NOMO-1 (cell line): Measurements from ENCODE around the gene COASY.
"Not testable (repeated sequence)": the region's sequence is repeated elsewhere in the genome, so short reads cannot be mapped to it uniquely, and the experiment has no call there.

Source experiments
- DNase-seq, 2 experiments: peaks; one replicate each; lab custom pipeline; 2025; ENCODE audit not compliant: unreplicated experiment in 2 of 2; lab: John Stamatoyannopoulos, UW

The COASY gene

DNA sequence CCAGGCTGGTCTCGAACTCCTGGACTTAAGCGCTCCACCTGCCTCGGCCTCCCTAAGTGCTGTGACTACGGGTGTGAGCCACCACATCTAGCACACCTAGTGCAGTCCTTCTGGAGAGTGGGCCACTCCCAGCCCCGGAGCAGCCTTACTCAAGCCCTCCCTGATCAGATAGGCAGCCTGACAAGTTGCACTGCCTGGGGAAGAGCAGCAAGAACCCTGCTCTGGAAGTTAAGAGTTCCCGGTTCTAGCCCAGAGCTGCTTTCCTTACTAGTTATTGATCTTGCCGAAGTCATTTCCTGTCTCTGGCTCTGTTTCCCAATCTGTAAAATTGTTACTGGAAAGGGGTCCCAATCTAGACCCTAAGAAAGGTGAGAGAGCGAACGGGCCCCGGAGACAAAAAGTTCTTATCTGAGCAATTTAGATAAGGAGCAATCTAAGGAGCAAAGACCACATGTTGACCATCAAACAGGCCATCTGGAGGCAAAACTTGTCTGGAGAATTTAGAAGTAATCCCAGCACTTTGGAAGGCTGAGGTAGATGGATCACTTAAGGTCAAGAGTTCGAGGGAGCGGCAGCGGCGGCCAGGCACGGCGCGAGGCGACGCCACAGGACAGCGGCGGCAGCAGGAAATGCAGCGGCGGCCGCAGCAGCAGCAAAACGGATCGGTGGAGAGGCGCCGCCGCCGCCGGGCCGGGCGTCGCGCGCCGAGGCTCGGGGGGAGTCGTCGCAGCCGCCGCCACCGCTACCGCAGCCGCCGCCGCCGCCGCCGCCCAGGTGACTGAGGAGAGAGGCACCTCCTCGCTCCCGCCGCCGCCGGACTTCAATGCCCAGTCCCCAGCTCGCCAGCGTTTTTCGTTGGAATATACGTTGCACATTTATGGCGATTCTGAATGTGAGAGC is 30.2 kb upstream of the COASY start:
- peak; percentile 59 to 70 for DNase-seq

DNA sequence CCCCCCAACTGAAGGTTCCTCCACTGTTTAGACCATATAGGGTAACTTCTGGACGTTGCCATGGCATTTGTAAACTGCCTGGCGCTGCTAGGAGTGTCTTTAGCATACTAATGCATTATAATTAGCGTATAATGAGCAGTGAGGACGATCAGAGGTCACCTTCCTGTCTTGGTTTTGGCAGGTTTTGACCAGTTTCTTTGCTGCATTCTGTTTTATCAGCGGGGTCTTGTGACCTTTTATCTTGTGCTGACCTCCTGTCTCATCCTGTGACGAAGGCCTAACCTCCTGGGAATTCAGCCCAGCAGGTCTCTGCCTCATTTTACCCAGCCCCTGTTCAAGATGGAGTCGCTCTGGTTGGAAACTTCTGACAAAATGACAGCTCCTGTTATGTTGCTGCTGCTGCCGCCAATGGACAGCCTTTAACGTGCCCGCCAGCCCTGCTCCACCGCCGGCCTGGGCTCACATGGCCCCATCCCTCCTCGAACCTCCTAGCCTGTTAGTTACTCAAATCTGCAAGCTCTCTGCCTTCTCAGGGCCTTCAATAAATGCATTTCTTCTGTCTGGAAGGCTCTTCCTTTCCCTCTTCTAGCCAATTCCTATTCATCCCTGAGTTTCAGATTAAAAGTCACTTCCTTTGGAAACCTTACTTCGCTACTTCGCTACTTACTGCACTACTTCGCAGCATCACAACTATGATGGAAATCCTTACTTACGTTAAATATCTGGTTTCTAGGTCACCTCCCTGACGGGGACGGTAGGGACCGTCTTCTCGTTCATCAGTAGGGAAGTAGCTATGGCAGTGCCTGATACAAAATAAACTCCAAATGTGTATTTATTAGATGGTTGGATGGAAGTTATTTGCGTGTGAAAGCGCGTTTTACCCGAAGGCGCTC is 26.5 kb upstream of the COASY start:
- peak in 1 of 2 experiments; percentile 87 for DNase-seq

DNA sequence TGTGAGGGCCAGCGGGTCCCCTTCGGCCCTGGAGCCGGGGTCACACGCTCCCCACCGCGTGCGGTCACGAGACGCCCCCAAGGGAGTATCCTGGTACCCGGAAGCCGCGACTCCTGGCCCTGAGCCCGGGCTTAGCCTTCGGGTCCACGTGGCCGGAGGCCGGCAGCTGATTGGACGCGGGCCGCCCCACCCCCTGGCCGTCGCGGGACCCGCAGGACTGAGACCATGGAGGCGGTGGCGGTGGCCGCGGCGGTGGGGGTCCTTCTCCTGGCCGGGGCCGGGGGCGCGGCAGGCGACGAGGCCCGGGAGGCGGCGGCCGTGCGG is 25.9 kb upstream of the COASY start, which contains the start of gene NAGLU:
Gene NAGLU (plus strand): TSS at position 194 of the 324 bp plus-strand sequence. CDS start 32 bp downstream, at position 226.
- DNase-seq: peak; percentile 86 to 87

DNA sequence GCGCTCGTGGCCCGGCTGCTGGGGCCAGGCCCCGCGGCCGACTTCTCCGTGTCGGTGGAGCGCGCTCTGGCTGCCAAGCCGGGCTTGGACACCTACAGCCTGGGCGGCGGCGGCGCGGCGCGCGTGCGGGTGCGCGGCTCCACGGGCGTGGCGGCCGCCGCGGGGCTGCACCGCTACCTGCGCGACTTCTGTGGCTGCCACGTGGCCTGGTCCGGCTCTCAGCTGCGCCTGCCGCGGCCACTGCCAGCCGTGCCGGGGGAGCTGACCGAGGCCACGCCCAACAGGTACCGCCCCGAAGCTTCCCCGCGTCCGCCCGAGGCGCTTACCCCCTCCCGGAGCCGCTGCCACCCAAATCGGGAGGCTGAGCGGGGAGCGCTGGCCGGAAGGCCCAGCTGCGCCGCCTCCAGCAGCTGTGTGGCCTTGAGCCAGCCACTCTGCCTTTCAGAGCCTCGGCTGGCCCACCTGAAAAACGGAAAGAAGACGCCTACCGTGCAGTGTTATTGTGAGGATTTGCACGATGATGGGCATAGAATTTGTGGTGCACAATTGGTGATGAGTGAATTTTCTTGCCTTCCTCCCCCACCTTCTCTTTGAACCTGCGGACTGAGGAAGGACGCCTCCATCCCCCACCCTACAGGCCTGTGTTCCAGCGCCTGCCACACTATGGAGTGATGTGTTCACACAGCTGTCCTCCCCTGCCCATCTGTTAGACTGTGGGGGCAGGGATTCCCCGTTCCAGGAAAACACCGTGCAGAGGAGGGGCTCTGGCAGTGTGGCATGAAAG is 25.4 kb upstream of the COASY start:
- DNase-seq: peak; percentile 58 to 72

DNA sequence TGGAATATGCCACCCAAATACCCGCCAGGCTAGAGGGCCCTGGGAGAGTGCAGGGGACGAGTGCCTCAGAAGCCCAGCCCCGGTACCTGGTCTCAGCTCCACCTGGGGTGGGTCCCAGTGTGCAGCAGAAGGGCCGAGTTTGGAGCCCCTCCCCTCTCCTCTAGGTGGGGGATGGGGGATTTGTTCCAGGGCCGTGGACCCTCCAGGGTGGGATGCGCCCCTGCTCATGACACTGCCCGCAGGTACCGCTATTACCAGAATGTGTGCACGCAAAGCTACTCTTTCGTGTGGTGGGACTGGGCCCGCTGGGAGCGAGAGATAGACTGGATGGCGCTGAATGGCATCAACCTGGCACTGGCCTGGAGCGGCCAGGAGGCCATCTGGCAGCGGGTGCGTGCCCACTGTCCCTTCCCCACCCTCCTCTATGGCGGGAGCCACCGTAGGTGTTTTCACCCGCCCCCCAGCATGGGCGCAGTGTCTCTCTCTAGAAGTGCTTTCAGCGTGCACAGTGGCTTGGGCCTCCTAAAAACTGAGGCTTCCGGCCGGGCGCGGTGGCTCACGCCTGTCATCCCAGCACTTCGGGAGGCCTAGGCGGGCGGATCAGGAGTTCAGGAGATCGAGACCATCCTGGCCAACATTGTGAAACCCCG is 24.7 kb upstream of the COASY start:
- no peak for DNase-seq

DNA sequence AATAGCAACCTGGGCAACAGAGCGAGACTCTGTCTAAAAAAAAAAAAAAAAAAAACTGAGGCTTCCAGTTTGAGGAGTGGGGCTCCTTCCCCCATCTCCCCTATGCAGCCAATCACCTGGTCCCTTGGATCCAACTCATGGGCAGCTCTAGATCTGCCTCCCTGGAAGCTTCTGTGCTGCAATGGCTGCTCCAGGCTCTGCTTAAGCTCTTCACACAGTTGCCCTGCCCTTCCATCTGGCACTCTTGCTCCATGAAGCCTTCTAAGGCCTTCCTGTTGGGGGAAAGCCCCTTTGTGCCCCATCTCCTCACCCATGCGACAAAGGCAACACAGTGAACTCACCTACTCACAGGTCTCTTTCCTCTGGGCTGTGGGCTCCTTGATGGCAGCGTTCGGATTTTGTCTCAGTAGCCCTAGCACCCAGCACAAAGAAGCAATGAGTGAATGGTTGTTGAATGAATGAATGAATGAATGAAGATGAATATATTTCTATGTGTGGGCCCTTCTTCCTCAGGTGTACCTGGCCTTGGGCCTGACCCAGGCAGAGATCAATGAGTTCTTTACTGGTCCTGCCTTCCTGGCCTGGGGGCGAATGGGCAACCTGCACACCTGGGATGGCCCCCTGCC is 24.0 kb upstream of the COASY start:
- no peak for DNase-seq

DNA sequence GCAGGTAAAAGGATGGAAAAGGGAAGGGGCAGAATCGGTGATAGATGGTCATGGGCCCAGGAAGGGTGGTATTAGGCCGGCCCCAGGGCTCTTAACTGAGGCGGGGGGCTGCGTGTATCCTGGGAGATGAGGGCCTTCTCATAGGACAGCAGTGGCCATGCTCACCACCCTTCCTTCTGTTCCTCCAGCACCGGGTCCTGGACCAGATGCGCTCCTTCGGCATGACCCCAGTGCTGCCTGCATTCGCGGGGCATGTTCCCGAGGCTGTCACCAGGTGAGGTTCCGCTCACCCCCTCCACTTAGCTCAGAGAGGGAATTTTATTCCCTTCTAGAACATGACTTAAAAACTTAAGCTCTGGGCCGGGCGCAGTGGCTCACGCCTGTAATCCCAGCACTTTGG is 23.5 kb upstream of the COASY start:
- no peak for DNase-seq

DNA sequence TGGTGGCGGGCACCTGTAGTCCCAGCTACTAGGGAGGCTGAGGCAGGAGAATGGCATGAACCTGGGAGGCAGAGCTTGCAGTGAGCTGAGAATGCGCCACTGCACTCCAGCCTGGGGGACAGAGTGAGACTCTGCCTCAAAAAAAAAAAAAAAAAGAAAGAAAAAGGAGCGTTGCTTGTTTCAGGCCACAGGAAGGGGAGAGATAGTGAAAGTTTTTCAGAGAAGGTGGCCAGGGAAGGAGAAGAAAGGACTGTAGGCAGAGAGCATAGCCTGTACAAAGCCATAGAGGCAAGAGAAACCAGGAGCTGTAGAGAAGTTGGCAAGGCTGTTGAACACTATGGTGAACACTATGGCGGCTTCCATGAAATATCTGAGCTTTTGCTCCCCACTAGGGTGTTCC is 21.4 kb upstream of the COASY start:
- DNase-seq: not testable (repeated sequence)

DNA sequence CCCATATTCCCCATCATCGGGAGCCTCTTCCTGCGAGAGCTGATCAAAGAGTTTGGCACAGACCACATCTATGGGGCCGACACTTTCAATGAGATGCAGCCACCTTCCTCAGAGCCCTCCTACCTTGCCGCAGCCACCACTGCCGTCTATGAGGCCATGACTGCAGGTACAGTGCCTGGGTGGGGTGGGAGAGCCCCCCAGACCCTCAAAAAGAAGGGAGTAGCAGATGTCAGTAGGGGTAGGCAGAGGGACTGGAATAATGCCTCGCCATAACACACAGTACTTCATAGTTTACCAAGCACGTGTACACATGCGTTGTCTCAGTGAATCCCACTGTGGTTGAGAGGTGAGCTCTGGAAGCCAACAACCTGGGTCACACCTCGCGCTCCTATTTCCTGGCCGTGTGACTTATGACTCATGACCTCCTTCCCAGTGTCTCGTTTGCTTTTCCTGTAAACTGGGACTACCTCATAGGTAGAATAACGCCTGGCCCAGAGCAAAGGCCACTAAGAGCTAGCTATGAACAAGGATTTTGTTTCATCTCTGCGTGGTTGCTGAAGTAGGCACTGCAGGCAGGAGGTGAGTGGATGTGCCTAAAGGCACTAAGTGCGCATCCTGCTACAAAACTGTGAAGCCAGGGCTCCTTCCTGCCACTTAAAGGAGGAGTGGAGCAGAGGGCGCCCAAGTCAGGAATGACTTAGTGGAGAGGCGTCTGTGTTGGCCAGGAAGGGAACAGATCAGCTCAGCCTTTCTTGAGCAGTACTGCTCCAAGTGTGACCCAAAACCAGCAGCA is 20.7 kb upstream of the COASY start:
- DNase-seq: no peak

DNA sequence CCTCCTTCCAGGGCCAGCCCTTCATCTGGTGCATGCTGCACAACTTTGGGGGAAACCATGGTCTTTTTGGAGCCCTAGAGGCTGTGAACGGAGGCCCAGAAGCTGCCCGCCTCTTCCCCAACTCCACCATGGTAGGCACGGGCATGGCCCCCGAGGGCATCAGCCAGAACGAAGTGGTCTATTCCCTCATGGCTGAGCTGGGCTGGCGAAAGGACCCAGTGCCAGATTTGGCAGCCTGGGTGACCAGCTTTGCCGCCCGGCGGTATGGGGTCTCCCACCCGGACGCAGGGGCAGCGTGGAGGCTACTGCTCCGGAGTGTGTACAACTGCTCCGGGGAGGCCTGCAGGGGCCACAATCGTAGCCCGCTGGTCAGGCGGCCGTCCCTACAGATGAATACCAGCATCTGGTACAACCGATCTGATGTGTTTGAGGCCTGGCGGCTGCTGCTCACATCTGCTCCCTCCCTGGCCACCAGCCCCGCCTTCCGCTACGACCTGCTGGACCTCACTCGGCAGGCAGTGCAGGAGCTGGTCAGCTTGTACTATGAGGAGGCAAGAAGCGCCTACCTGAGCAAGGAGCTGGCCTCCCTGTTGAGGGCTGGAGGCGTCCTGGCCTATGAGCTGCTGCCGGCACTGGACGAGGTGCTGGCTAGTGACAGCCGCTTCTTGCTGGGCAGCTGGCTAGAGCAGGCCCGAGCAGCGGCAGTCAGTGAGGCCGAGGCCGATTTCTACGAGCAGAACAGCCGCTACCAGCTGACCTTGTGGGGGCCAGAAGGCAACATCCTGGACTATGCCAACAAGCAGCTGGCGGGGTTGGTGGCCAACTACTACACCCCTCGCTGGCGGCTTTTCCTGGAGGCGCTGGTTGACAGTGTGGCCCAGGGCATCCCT is 18.5 kb upstream of the COASY start:
- DNase-seq: no peak

DNA sequence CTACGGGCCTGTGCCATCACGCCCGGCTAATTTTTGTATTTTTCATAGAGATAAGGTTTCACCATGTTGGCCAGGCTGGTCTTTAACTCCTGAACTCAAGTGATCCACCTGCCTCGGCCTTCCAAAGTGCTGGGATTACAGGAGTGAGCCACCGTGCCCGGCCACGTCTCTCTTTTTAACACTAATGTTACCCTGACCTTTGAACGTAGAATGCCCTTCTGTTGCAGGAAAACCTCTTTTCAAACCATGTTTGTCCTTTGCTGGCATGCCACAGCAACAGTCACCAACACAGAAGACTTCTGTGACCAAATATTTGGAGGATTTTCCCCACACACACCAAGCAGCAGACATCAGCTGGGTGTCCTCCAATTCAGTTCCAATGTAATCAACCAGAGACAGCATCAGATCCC is 17.1 kb upstream of the COASY start:
- DNase-seq: no peak

DNA sequence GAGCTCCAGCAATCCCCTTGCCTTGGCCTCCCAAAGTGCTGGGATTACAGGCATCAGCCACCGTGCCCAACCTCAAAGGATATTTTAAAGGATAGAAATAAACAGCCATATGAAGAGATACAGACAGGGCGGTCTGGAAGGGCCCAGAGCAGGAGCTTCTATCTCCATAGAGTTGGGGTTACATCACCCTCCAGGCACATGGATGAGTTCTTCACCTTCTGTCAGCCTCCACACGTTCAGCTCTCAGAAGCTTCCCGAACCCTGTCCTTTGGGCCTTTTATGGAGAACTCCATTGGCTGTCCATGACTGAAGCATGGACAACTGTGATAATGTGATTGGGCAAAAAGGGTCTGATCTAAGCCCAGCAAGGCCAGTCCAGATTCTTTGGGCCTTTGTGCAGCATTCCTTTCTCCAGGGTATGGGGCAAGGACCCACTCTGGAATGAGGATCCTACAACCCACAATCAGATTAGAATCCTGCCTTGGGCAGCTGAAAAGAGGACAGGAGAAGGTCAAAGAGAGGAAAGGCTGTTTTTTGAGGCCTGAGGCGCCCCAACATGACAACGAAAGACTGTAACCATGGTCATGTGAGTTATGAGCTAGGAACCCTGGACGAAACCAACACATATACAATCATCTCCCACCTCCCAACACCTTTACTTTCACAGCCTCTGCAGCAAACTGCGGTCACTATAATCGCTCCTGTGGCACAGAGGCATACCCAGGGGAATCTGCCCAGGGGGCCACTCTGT is 16.0 kb upstream of the COASY start:
- not testable (repeated sequence) for DNase-seq

DNA sequence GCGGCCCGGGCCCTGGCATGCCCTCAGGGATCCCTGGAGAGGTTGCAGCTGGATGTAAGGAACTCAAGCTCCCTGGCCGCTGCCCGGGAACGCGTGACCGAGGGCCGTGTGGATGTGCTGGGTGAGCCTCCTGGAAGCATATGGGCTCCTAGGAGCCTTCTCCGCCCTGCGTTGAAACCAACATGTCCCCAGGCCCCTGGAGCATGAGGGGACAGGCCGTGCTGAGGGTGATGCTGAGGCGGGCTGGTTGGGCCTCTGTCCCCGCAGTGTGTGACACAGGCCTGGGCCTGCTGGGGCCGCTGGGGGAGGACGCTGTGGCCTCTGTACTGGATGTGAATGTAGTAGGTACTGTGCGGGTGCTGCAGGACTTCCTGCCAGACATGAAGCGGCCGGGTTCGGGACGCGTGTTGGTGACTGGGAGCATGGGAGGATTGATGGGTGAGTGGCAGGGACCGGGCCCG is 14.9 kb upstream of the COASY start:
- no peak for DNase-seq

DNA sequence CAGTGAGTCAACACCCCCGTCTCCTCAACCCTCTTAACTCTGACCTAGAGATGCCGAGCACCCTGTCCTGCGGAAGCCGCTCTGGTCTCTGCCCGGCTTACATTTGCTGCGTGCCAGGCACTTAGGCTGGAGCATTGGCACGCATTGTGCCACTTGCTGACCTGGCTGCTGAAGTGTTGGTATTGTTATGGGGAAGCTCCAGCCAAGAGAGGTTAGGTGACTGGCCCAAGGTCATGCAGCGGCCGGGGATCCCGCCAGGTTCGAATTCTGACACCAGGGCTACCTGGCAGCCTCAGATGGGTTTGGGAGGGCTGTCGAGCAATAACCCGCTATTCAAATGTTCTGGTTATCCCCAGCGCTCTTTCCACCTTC is 14.3 kb upstream of the COASY start:
- DNase-seq: no peak

DNA sequence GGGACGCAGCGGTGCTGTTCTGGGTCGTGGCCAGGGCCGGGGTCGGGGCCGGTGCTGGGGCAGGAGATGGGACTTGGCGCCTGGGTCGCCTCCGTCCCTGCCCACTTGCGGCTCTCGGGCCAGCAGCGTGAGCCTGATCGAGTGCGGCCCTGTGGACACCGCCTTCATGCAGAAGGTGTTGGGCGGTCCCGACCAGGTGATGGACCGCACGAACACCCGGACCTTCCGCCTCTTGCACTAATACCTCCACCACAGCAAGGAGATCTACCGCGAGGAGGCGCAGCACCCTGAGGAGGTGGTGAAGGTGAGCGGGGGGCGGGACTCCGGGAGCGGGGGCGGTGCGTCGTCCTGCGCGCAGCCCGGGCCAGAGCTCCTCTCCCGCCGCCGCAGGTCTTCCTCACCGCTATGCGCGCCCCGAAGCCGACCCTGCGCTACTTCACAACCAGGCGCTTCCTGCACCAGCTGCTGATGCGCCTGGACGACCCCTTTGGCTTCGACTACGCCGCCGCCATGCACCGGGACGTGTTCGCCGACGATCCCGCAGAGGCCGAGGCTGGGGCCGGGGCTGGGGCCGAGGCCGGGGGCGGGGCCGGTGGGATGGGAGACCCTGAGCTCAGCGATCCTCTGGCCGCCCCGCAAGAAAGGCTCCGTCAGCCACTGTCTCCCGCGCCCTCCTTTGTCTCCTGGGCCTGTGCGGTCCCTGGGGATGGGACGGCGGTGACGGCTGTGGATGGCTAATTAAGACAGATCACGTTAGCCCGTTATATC is 13.7 kb upstream of the COASY start:
- DNase-seq: no peak

DNA sequence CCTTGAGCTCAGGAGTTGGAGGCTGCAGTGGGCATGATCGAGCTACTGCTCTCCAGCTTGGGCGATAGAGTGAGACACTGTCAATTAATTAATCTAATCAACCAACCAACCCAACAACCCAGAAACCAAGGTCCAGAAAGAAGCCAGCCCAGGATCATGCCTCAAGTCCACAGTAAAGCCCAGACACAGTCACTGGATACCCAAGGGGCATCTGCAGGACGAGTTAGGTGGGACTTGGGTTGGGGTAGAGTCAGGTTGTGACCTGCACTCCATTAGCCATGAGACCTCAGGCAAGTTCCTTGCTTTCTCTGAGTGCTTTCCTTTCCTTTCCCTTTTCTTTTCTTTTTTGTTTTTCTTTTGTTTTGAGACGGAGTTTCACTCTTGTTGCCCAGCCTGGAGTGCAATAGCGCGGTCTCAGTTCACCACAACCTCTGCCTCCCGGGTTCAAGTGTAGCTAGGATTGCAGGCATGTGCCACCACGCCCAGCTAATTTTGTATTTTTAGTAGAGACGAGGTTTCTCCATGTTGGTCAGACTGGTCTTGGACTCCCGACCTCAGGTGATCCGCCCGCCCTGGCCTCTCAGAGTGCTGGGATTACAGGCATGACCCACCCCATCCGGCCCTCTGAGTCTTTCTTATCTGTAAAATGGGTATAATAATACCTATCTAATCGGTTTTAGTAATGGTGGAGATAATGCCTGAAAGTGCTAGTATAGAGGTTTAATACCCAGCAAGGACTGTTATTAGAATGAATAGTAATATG is 12.8 kb upstream of the COASY start:
- no peak for DNase-seq
